Liver (tissue), 9 donors: ENCODE results near the gene COL23A1. TPM values are rescaled to one million over a fixed set of nuclear protein-coding genes. Genes with fewer than 3 reads are reported as not detected.

Experiments used
- DNase-seq: peaks from one replicate; pipeline ENCODE4 v3.0.0-alpha.2; 2017; ENCODE audit warnings: low spot score
- H3K27ac ChIP-seq, 2 donors: one replicate each; pipeline ENCODE4 v1.7.0; 2013; ENCODE audit warnings: inconsistent platforms in 2 of 2, low read length in 2 of 2, control low read depth in 1 of 2, low read depth in 1 of 2, mild to moderate bottlenecking in 1 of 2
- H3K27me3 ChIP-seq, 4 donors: one replicate each; pipeline versions ENCODE4 v1.6.1 to v1.7.0; 2013; ENCODE audit warnings: low read length in 3 of 4, inconsistent platforms in 1 of 4, mild to moderate bottlenecking in 1 of 4, moderate library complexity in 1 of 4; ENCODE audit not compliant: control insufficient read depth in 4 of 4, insufficient read depth in 4 of 4
- H3K36me3 ChIP-seq, 4 donors: one replicate each; pipeline versions ENCODE4 v1.6.1 to v1.7.0; 2013; ENCODE audit warnings: low read length in 3 of 4, mild to moderate bottlenecking in 3 of 4, low read depth in 1 of 4, moderate library complexity in 1 of 4; ENCODE audit not compliant: control insufficient read depth in 4 of 4, insufficient read depth in 3 of 4
- H3K4me1 ChIP-seq, 4 donors: one replicate each; pipeline versions ENCODE4 v1.6.1 to v1.7.0; 2013; ENCODE audit warnings: low read length in 3 of 4, mild to moderate bottlenecking in 3 of 4, moderate library complexity in 1 of 4; ENCODE audit not compliant: control insufficient read depth in 4 of 4, insufficient read depth in 4 of 4
- H3K4me3 ChIP-seq, 3 donors: one replicate each; pipeline versions ENCODE4 v1.6.1 to v1.7.0; 2013; ENCODE audit warnings: low read length in 3 of 3, control low read depth in 1 of 3, low read depth in 1 of 3, mild to moderate bottlenecking in 1 of 3
- H3K9ac ChIP-seq, 2 donors: one replicate each; pipeline ENCODE4 v1.7.0; 2013; ENCODE audit warnings: low read length in 2 of 2, mild to moderate bottlenecking in 2 of 2, moderate library complexity in 2 of 2, control low read depth in 1 of 2, low read depth in 1 of 2
- H3K9me3 ChIP-seq, 4 donors: one replicate each; pipeline versions ENCODE4 v1.6.1 to v1.7.0; 2013; ENCODE audit warnings: low read length in 3 of 4; ENCODE audit not compliant: control insufficient read depth in 4 of 4
- ATF3 ChIP-seq: IDR thresholded peaks from 2 replicates; pipeline ENCODE4 v1.6.1; 2016; ENCODE audit warnings: antibody characterized with exemption
- EGR1 ChIP-seq, 2 donors: IDR thresholded peaks; 2 replicates each; pipeline ENCODE4 v1.6.1; 2016 to 2018; ENCODE audit warnings: antibody characterized with exemption in 2 of 2, low read depth in 2 of 2
- FOXA1 ChIP-seq: IDR thresholded peaks from 2 replicates; pipeline ENCODE4 v1.6.1; 2016; ENCODE audit warnings: antibody characterized with exemption
- FOXA2 ChIP-seq: IDR thresholded peaks from 2 replicates; pipeline ENCODE4 v1.6.1; 2016; ENCODE audit warnings: antibody characterized with exemption
- HNF4G ChIP-seq: IDR thresholded peaks from 2 replicates; pipeline ENCODE4 v1.6.1; 2016; ENCODE audit warnings: antibody characterized with exemption
- JUND ChIP-seq, 2 donors: IDR thresholded peaks; 2 replicates each; pipeline ENCODE4 v1.6.1; 2016; ENCODE audit warnings: antibody characterized with exemption in 2 of 2
- NR2F2 ChIP-seq: IDR thresholded peaks from 2 replicates; pipeline ENCODE4 v1.6.1; 2016; ENCODE audit warnings: antibody characterized with exemption
- RAD21 ChIP-seq, 2 donors: IDR thresholded peaks; 2 replicates each; pipeline ENCODE4 v1.6.1; 2016; ENCODE audit warnings: antibody characterized with exemption in 2 of 2, mild to moderate bottlenecking in 2 of 2
- REST ChIP-seq: IDR thresholded peaks from 2 replicates; pipeline ENCODE4 v1.6.1; 2016; ENCODE audit warnings: antibody characterized with exemption, mild to moderate bottlenecking
- RXRA ChIP-seq, 2 donors: IDR thresholded peaks; 2 replicates each; pipeline ENCODE4 v1.6.1; 2017 to 2018; ENCODE audit warnings: antibody characterized with exemption in 2 of 2, mild to moderate bottlenecking in 1 of 2
- SP1 ChIP-seq: IDR thresholded peaks from 2 replicates; pipeline ENCODE4 v1.6.1; 2018; ENCODE audit warnings: antibody characterized with exemption, mild to moderate bottlenecking
- TAF1 ChIP-seq: conservative IDR thresholded peaks from 2 replicates; pipeline ENCODE4 v1.6.1; 2016; ENCODE audit warnings: antibody characterized with exemption, mild to moderate bottlenecking
- YY1 ChIP-seq: IDR thresholded peaks from 2 replicates; pipeline ENCODE4 v1.6.1; 2016; ENCODE audit warnings: antibody characterized with exemption, mild to moderate bottlenecking
- ZBTB33 ChIP-seq: IDR thresholded peaks from 2 replicates; pipeline ENCODE4 v1.6.1; 2016; ENCODE audit warnings: antibody characterized with exemption
- WGBS: extraction: QIAGEN DNeasy Blood & Tissue Kit; methylation state at CpG from one replicate; pipeline ENCODE4 v1.1.7; 2013; 5-methylcytosine and 5-hydroxymethylcytosine counted together
- polyA plus RNA-seq, 2 donors: library from polyadenylated mRNA; stranded (reverse) in 1 of 2; unstranded in 1 of 2; fragments of 200-250 nt in 1 of 2; fragments of >200 nt in 1 of 2; fragmentation: Nextera tagmentation in 1 of 2; extraction: Ambion mirVana in 1 of 2; gene quantifications; one replicate each; pipeline versions ENCODE4 v1.2.1 to v1.2.3, GENCODE V29; 2013 to 2015
- total RNA-seq, 2 donors: library from RNA; depleted of rRNA; stranded (reverse); fragments of >200 nt; gene quantifications; one replicate each; pipeline ENCODE4 v1.2.3, GENCODE V29; 2014
- TF ChIP-seq, protein P1 (sequence below): fragments of 150-350 bp; IDR thresholded peaks from 2 replicates; pipeline ENCODE4 v1.5.1; 2017; ENCODE audit warnings: improper control_type of control experiment, low read depth, low read length; ENCODE audit not compliant: missing input control
- TF ChIP-seq, protein P2 (sequence below): IDR thresholded peaks from 2 replicates; pipeline ENCODE4 v1.6.1; 2016; ENCODE audit warnings: antibody characterized with exemption
- donor health status: healthy.
- donor health status: healthy.
- donor health status: healthy.
- donor health status: healthy.
- donor health status: healthy.

The COL23A1 gene
- total and polyA plus RNA-seq, 4 donors, result 0.08 to 1.4 (median 0.27) TPM

DNA sequence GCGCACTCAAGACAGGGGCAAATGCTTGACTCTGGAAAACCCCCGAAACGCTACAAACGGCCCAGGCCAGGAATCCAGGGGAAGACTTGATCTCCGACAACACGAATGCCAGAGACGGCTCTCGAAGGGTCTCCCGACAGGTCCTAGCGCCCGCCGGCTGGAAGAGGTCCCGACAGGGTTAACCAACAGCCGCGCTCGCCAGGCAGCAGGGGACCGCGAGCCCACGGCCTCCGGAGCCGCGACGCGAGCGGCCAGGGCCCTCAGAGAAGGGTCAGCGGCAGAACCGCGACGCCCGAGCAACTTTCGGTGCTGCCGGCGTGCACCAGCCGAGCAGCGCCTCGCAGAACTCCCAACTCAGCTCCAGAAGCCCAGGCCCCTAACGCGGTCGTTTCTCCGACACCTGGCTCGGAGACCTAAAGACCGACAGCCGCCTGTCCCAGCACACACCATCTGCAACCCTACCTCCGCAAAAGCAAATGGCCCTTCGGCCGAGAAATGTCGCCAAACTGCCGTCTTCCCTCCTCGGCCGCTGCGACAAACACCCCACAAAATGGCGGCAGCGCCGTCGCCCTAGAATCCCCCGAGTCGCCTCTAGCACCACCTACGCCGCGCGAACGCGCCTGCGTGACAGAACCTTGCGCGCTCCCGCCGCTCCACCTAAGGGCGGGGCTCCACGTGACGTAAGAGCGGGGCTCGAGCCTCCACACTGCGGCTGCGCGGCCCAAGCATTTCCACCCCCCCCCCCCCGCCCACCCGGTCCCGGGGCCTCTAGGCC, 36.5 kb upstream of the COL23A1 start, which contains the start of gene CLK4:
Gene CLK4 (minus strand): TSS at position 567 of the 775 bp plus-strand sequence. CDS start 3,634 bp downstream, outside the sequence.
- Histone ChIP-seq H3K27ac (peak within 1 kb of the TSS; percentile 94 to 97), H3K9ac (peak within 1 kb of the TSS; percentile 68 to 90), H3K4me3 (peak within 1 kb of the TSS; percentile 78 to 87 (median 80)), H3K9me3 (no peaks in the 10 kb centered on the region), H3K36me3 (peaks cover 0 to 14% (median 12%) of the 10 kb centered on the region in 4 donors), H3K27me3 (no peaks in the 10 kb centered on the region), H3K4me1 (peaks cover 3 to 25% (median 21%) of the 10 kb centered on the region in 4 donors)
- TF ChIP-seq TAF1 (no peak), JUND (IDR thresholded peaks at IDR 0.05) (no peak), EGR1 (IDR thresholded peaks at IDR 0.05; ENCODE audit: low read depth in 2 of 2) (peak in 1 of 2 donors; percentile 19), NR2F2 (no peak), FOXA2 (no peak), ATF3 (no peak), RXRA (IDR thresholded peaks at IDR 0.05) (peak in 1 of 2 donors; percentile 7), HNF4G (no peak), SP1 (no peak), RAD21 (IDR thresholded peaks at IDR 0.05) (no peak), YY1 (peak; percentile 99), ZBTB33 (no peak), REST (peak; percentile 63), FOXA1 (no peak)
- TF ChIP-seq, protein P1, sequence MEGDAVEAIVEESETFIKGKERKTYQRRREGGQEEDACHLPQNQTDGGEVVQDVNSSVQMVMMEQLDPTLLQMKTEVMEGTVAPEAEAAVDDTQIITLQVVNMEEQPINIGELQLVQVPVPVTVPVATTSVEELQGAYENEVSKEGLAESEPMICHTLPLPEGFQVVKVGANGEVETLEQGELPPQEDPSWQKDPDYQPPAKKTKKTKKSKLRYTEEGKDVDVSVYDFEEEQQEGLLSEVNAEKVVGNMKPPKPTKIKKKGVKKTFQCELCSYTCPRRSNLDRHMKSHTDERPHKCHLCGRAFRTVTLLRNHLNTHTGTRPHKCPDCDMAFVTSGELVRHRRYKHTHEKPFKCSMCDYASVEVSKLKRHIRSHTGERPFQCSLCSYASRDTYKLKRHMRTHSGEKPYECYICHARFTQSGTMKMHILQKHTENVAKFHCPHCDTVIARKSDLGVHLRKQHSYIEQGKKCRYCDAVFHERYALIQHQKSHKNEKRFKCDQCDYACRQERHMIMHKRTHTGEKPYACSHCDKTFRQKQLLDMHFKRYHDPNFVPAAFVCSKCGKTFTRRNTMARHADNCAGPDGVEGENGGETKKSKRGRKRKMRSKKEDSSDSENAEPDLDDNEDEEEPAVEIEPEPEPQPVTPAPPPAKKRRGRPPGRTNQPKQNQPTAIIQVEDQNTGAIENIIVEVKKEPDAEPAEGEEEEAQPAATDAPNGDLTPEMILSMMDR, result no peak
- TF ChIP-seq, protein P2, sequence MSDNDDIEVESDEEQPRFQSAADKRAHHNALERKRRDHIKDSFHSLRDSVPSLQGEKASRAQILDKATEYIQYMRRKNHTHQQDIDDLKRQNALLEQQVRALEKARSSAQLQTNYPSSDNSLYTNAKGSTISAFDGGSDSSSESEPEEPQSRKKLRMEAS, result no peak
- DNase-seq, result peak; percentile 98
- WGBS, result under 1% methylated on average over 79 of the region's 79 CpGs
